Vagina (tissue), 2 donors: ENCODE data around the gene CHAF1A.

ENCODE experiments used
- CTCF ChIP-seq, 3 experiments: fragments of 450-650 bp in 2 of 3; fragments of 200-600 bp in 1 of 3; sonication (generic) in 1 of 3; IDR thresholded peaks; one replicate each; pipeline ENCODE4 v1.5.1; 2017 to 2019; ENCODE audit warnings: antibody characterized with exemption in 3 of 3, mild to moderate bottlenecking in 2 of 3, moderate library complexity in 2 of 3
- POLR2A ChIP-seq, 2 donors: fragments of 450-650 bp; IDR thresholded peaks; one replicate each; pipeline ENCODE4 v1.6.1; 2017; ENCODE audit warnings: antibody characterized with exemption in 2 of 2, mild to moderate bottlenecking in 2 of 2, moderate library complexity in 2 of 2
- POLR2AphosphoS5 ChIP-seq, 2 donors: sonication (generic); formaldehyde crosslinking; IDR thresholded peaks; one replicate each; pipeline ENCODE4 v1.9.0; 2017; ENCODE audit warnings: antibody characterized with exemption in 2 of 2, mild to moderate bottlenecking in 2 of 2, low read depth in 1 of 2; ENCODE audit not compliant: insufficient read depth in 1 of 2

GRCh38 chr19:4473011-4473762, 70.7 kb downstream of the CHAF1A start:
- TF ChIP-seq CTCF (IDR thresholded peaks at IDR 0.05) (no peak), POLR2A (IDR thresholded peaks at IDR 0.05) (no peak), POLR2AphosphoS5 (IDR thresholded peaks at IDR 0.05; ENCODE audit: insufficient read depth in 1 of 2, low read depth in 1 of 2) (no peak)
